Endothelial cell (in vitro differentiated cells): ENCODE data around the gene FAM107B. TPM values are rescaled to one million over a fixed set of nuclear protein-coding genes. Genes with fewer than 3 reads are reported as not detected.

Experiments used
- DNase-seq: peaks from one replicate; pipeline ENCODE4 v3.0.0; 2021; ENCODE audit warnings: low spot score
- H3K27ac Mint-ChIP-seq: one replicate; pipeline ENCODE4 v1.8.0; 2021; ENCODE audit warnings: mixed read lengths, inconsistent platforms; ENCODE audit not compliant: unreplicated experiment
- H3K27me3 Mint-ChIP-seq: one replicate; pipeline ENCODE4 v1.8.0; 2021; ENCODE audit warnings: mild to moderate bottlenecking, moderate library complexity, mixed read lengths, inconsistent platforms; ENCODE audit not compliant: unreplicated experiment
- H3K36me3 Mint-ChIP-seq: one replicate; pipeline ENCODE4 v1.8.0; 2021; ENCODE audit warnings: mild to moderate bottlenecking, low read depth, mixed read lengths, inconsistent platforms; ENCODE audit not compliant: unreplicated experiment
- H3K4me1 Mint-ChIP-seq: one replicate; pipeline ENCODE4 v1.8.0; 2021; ENCODE audit warnings: mild to moderate bottlenecking, mixed read lengths, inconsistent platforms; ENCODE audit not compliant: unreplicated experiment
- H3K4me3 Mint-ChIP-seq: one replicate; pipeline ENCODE4 v1.8.0; 2021; ENCODE audit warnings: mild to moderate bottlenecking, mixed read lengths, inconsistent platforms; ENCODE audit not compliant: unreplicated experiment
- H3K9me3 Mint-ChIP-seq: one replicate; pipeline ENCODE4 v1.8.0; 2021; ENCODE audit warnings: mixed read lengths, inconsistent platforms; ENCODE audit not compliant: unreplicated experiment
- total RNA-seq: library from RNA; stranded (reverse); fragmentation: NEBNext Ultra II Directional; extraction: Animal tissue kit (Norgen Biotek cat#: 25700); gene quantifications from one replicate; pipeline ENCODE4 v1.2.1, GENCODE V29; 2021; ENCODE audit not compliant: unreplicated experiment
- TF ChIP-seq, protein P1 (sequence below): fragments of 200-600 bp; sonication (generic); IDR thresholded peaks from one replicate; pipeline ENCODE4 v1.5.0; 2021; ENCODE audit warnings: antibody characterized with exemption; ENCODE audit not compliant: unreplicated experiment

FAM107B gene
- total RNA-seq, 1 donor from 2014 or later, result 462 TPM

DNA sequence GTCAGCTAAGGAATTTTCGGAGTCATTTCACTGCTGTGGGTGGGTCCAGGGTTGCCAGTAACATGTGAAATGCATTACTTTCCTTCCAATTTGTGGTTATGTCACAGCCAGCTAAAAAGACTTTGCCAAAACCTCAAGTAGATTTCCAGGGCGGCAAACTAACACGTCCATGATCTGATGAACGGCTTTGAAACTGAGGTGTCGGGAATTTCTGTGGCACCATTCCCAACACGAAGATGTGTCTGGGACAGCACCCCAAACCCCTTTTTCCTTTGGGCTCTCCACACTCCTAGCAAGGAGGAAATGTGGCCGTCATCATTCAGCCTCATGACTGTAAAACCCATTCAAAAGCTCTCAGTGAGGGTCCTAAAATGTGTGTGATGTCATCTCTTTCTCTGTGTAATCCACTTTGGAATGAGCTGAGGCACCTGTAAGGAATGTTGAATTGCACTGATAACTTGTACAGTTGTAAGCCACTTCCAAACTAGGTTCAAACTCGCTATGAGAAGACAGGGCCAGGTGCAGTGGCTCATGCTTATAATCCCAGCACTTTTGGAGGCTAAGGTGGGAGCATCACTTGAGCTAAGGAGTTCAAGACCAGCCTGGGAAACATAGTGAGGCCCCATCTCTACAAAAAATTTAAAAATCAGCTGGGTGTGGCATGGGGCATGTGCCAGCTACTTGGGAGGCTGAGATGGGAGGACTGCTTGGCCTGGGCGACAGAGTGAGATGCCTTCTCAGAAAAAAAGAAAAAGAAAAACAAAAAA, 297.9 kb downstream of the FAM107B start:
- no peak overlapping the region for H3K27ac Mint-ChIP-seq
- H3K4me3 Mint-ChIP-seq, result no peak overlapping the region
- H3K27me3 Mint-ChIP-seq, result peaks cover 5% of the 10 kb centered on the region
- H3K4me1 Mint-ChIP-seq, result peaks cover 3% of the 10 kb centered on the region
- TF ChIP-seq, protein P1, sequence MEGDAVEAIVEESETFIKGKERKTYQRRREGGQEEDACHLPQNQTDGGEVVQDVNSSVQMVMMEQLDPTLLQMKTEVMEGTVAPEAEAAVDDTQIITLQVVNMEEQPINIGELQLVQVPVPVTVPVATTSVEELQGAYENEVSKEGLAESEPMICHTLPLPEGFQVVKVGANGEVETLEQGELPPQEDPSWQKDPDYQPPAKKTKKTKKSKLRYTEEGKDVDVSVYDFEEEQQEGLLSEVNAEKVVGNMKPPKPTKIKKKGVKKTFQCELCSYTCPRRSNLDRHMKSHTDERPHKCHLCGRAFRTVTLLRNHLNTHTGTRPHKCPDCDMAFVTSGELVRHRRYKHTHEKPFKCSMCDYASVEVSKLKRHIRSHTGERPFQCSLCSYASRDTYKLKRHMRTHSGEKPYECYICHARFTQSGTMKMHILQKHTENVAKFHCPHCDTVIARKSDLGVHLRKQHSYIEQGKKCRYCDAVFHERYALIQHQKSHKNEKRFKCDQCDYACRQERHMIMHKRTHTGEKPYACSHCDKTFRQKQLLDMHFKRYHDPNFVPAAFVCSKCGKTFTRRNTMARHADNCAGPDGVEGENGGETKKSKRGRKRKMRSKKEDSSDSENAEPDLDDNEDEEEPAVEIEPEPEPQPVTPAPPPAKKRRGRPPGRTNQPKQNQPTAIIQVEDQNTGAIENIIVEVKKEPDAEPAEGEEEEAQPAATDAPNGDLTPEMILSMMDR, result no peak
- H3K36me3 Mint-ChIP-seq, result peaks cover 10% of the 10 kb centered on the region
- peaks cover 7% of the 10 kb centered on the region for H3K9me3 Mint-ChIP-seq
- no peak for DNase-seq

DNA sequence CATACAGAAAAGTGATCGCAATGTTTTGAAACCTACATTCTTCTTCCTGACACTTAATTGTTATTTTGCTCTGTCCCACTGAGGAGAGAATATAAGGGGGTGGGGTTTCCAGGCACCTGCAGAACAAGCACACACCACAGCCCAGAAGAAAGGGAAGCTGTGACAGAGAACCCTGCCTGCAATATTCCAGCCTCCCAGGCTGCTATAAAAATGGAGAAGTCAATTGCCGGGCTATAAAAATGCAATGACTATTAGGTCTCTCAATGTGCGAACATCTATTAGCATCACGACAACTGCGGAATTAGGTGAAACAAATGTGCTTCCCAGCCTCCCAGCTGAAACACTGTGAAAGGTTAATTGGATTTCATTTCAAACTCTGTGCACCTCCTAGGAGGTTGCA, 298.7 kb downstream of the FAM107B start:
- peaks cover 5% of the 10 kb centered on the region for H3K27me3 Mint-ChIP-seq
- peaks cover 7% of the 10 kb centered on the region for H3K9me3 Mint-ChIP-seq
- H3K4me1 Mint-ChIP-seq, result peaks cover 3% of the 10 kb centered on the region
- H3K27ac Mint-ChIP-seq, result no peak overlapping the region
- no peak for DNase-seq
- no peak overlapping the region for H3K4me3 Mint-ChIP-seq
- TF ChIP-seq, protein P1, result no peak
- peaks cover 10% of the 10 kb centered on the region for H3K36me3 Mint-ChIP-seq

DNA sequence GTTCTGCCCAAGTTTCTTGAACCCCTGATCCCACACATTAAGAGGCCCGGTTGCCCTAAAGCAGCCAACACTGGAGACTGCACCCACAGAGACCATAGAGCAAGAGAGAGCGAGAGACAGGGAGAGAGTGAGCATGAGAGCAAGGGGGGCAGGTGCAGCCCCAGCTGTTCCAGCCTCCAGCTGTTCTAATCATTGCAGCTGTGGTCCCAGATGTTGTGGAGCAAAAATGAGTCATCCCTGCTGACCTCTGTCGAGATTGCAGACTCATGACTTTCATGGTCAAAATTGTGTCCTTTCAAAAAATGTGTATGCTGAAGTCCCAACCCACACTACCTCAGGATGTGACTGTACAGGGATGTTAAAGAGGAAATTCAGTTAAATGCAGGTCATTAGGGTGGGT, 300.0 kb downstream of the FAM107B start:
- peaks cover 14% of the 10 kb centered on the region for H3K36me3 Mint-ChIP-seq
- H3K4me1 Mint-ChIP-seq, result peaks cover 3% of the 10 kb centered on the region
- peaks cover 7% of the 10 kb centered on the region for H3K9me3 Mint-ChIP-seq
- H3K27ac Mint-ChIP-seq, result peak overlapping the region; percentile 30
- peak overlapping the region; percentile 72 for H3K4me3 Mint-ChIP-seq
- no peak for DNase-seq
- TF ChIP-seq, protein P1, result no peak
- peaks cover 5% of the 10 kb centered on the region for H3K27me3 Mint-ChIP-seq

DNA sequence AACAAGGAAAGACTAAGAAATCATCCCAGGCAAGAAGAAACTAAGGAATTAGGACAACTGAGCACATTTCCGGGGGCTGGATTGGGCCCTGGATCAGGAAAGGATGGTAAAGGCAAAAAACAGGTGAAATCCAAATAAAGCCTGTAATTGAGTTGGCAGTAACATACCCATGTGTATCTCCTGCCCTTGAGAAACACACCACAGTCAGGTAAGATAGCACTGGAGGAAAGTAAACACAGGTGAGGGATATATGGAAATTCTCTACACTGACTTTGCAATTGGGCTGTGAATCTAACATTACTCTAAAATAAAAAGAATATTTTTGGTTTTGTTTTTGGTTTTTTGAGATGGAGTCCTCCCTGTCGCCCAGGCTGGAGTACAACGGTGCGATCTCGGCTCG, 303.8 kb downstream of the FAM107B start:
- no peak overlapping the region for H3K27ac Mint-ChIP-seq
- H3K9me3 Mint-ChIP-seq, result peaks cover 7% of the 10 kb centered on the region
- H3K4me1 Mint-ChIP-seq, result no peaks in the 10 kb centered on the region
- TF ChIP-seq, protein P1, result no peak
- peaks cover 6% of the 10 kb centered on the region for H3K27me3 Mint-ChIP-seq
- H3K36me3 Mint-ChIP-seq, result peaks cover 14% of the 10 kb centered on the region
- no peak for DNase-seq
- H3K4me3 Mint-ChIP-seq, result no peak overlapping the region

DNA sequence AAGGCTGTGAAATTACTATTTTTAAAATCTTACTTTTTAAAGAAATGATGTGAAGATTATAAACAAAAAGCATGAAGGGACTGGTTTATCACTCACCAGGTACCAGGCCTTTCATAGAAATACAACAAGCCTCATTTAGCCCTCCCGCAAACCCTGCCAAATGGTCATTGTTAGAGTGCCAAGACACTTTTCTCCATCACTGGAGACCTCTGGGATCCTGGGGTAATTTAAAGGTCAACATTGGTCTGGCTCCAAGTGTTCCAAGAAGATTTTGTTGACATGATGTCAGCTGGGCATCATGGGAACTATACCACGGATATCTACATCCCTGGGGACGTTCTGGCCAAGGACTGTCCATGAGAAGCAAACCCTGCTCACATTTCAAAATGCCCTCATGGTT, 306.0 kb downstream of the FAM107B start:
- H3K36me3 Mint-ChIP-seq, result peaks cover 8% of the 10 kb centered on the region
- H3K27me3 Mint-ChIP-seq, result peaks cover 6% of the 10 kb centered on the region
- no peak overlapping the region for H3K4me3 Mint-ChIP-seq
- no peaks in the 10 kb centered on the region for H3K4me1 Mint-ChIP-seq
- TF ChIP-seq, protein P1, result no peak
- no peak for DNase-seq
- H3K27ac Mint-ChIP-seq, result no peak overlapping the region
- no peaks in the 10 kb centered on the region for H3K9me3 Mint-ChIP-seq

Other genes with a start within 250 kb of the FAM107B start
- gene CDNF, start 63.1 kb upstream of the FAM107B start, total RNA-seq, result 1.9 TPM
- 14.2 TPM for gene HSPA14, start 63.4 kb upstream of the FAM107B start, total RNA-seq
- gene MSANTD7, start 63.4 kb upstream of the FAM107B start, total RNA-seq, result 17.9 TPM
- 15.6 TPM for gene SUV39H2, start 104.0 kb upstream of the FAM107B start, total RNA-seq
- 5.5 TPM for gene DCLRE1C, start 179.2 kb upstream of the FAM107B start, total RNA-seq
- 0.80 TPM for gene MEIG1, start 184.5 kb upstream of the FAM107B start, total RNA-seq